Breast epithelium (tissue), 4 donors: ENCODE data around the gene MRAS. TPM values are rescaled to one million over a fixed set of nuclear protein-coding genes. Genes with fewer than 3 reads are reported as not detected.

Source experiments
- DNase-seq, 2 donors: peaks; one replicate each; pipeline ENCODE4 v3.0.0-alpha.2; 2019; ENCODE audit warnings: low spot score in 2 of 2
- H3K27ac ChIP-seq, 2 donors: fragments of 200-600 bp; sonication (generic) in 1 of 2; one replicate each; pipeline ENCODE4 v1.5.1; 2016 to 2019; ENCODE audit warnings: mild to moderate bottlenecking in 1 of 2
- H3K27me3 ChIP-seq, 2 donors: fragments of 200-600 bp; sonication (generic) in 1 of 2; one replicate each; pipeline versions ENCODE4 v1.5.1 to v1.6.0; 2017 to 2019; ENCODE audit warnings: control low read depth in 1 of 2, mild to moderate bottlenecking in 1 of 2
- H3K36me3 ChIP-seq: fragments of 200-600 bp; one replicate; pipeline ENCODE4 v1.5.1; 2019
- H3K4me1 ChIP-seq, 2 donors: fragments of 200-600 bp; sonication (generic); one replicate each; pipeline ENCODE4 v1.5.1; 2016 to 2019; ENCODE audit warnings: control low read depth in 1 of 2
- H3K4me3 ChIP-seq, 3 donors: fragments of 200-600 bp; sonication (generic); 1 replicate in 2 of 3; 2 replicates in 1 of 3; pipeline ENCODE4 v1.5.1; 2016 to 2019; ENCODE audit warnings: mild to moderate bottlenecking in 3 of 3, moderate library complexity in 2 of 3
- H3K9me3 ChIP-seq, 2 donors: fragments of 200-600 bp; sonication (generic) in 1 of 2; one replicate each; pipeline ENCODE4 v1.5.1; 2016 to 2019; ENCODE audit warnings: control low read depth in 1 of 2
- CTCF ChIP-seq, 3 donors: fragments of 450-650 bp; IDR thresholded peaks; one replicate each; pipeline ENCODE4 v1.5.1; 2016 to 2017; ENCODE audit warnings: antibody characterized with exemption in 3 of 3, mild to moderate bottlenecking in 3 of 3, moderate library complexity in 3 of 3
- POLR2A ChIP-seq: fragments of 450-650 bp; IDR thresholded peaks from one replicate; pipeline ENCODE4 v1.6.1; 2016; ENCODE audit warnings: antibody characterized with exemption, mild to moderate bottlenecking, moderate library complexity
- POLR2AphosphoS5 ChIP-seq, 3 donors: sonication (generic); formaldehyde crosslinking; IDR thresholded peaks; one replicate each; pipeline ENCODE4 v1.6.1; 2017; ENCODE audit warnings: antibody characterized with exemption in 3 of 3
- intact Hi-C: fragments of 100-400 bp; cut with DNase I; formaldehyde crosslinking; loops from one replicate; pipeline ENCODE4 v1.15.1; 2023; ENCODE audit warnings: low total_unique reads
- total RNA-seq, 3 donors: library from RNA; depleted of rRNA; stranded (reverse); fragments of >200 nt; gene quantifications; one replicate each; pipeline ENCODE4 v1.1.0, GENCODE V29; 2016

Gene MRAS
- total RNA-seq, 3 donors from 2014 or later: 39.0 to 157 (median 74.8) TPM

GRCh38 chr3:138432576-138433240 lies 84.3 kb downstream of the MRAS start:
- no peak overlapping the region for H3K27ac ChIP-seq
- intact Hi-C loops: no loop called here
- peaks cover 0 to 12% of the 10 kb centered on the region in 2 donors for H3K27me3 ChIP-seq
- no peaks in the 10 kb centered on the region for H3K36me3 ChIP-seq
- no peak for DNase-seq
- H3K4me3 ChIP-seq: no peak overlapping the region
- H3K9me3 ChIP-seq: no peaks in the 10 kb centered on the region
- TF ChIP-seq CTCF (IDR thresholded peaks at IDR 0.05) (no peak), POLR2AphosphoS5 (IDR thresholded peaks at IDR 0.05) (no peak), POLR2A (no peak)
- H3K4me1 ChIP-seq: no peaks in the 10 kb centered on the region

GRCh38 chr3:138433892-138434275 lies 85.5 kb downstream of the MRAS start:
- TF ChIP-seq POLR2A (no peak), CTCF (IDR thresholded peaks at IDR 0.05) (no peak), POLR2AphosphoS5 (IDR thresholded peaks at IDR 0.05) (no peak)
- intact Hi-C loops: no loop called here
- no peak overlapping the region for H3K27ac ChIP-seq
- no peaks in the 10 kb centered on the region for H3K36me3 ChIP-seq
- no peak for DNase-seq
- H3K4me1 ChIP-seq: no peaks in the 10 kb centered on the region
- peak overlapping the region; percentile 42 to 83 (median 63) for H3K4me3 ChIP-seq
- H3K9me3 ChIP-seq: no peaks in the 10 kb centered on the region
- peaks cover 0 to 12% of the 10 kb centered on the region in 2 donors for H3K27me3 ChIP-seq

DNA sequence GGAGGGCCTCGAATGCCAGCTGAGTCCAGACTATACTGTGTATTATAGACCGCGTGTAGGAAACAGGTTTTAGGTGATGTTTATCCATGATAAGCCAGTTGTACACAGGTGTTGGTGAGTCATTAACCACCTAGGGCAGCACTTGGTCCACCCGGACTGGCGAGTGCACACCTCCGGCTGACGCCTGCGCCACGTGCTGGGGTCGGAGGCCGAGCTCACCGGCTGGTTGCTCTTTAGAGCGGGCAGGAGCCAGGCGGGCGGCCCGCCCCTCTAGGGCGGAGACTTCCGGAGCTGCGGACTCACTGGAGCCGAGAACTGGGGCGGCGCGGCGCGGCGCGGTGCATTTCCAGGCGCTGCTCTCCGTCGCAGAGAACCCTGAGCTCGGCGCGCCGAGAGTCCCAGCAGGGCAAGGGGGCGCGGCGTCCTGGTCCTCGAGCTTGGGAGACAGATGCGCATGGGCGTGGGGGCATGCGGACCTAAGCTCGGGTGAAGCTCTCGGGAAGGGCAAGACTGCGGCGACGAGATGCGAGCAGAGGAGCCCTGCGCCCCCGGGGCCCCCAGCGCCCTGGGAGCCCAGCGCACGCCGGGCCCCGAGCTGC lies 86.0 kb downstream of the MRAS start, which contains the start of gene ESYT3:
Gene ESYT3, plus strand, starts transcription at position 341 of the 599 bp plus-strand sequence. Its CDS starts 183 bp downstream, at position 524.
- Histone ChIP-seq H3K4me1 (no peaks in the 10 kb centered on the region), H3K9me3 (no peaks in the 10 kb centered on the region), H3K27me3 (peaks cover 0 to 12% of the 10 kb centered on the region in 2 donors), H3K27ac (no peak within 1 kb of the TSS), H3K36me3 (no peaks in the 10 kb centered on the region), H3K4me3 (peak within 1 kb of the TSS; percentile 42 to 83 (median 63))
- peak; percentile 55 to 62 for DNase-seq
- peak in 1 of 3 donors; percentile 12 for TF ChIP-seq POLR2AphosphoS5 (IDR thresholded peaks at IDR 0.05)
- no peak for TF ChIP-seq CTCF (IDR thresholded peaks at IDR 0.05)
- intact Hi-C loops: no loop called here

GRCh38 chr3:138434875-138435772 lies 86.7 kb downstream of the MRAS start:
- Histone ChIP-seq H3K27ac (no peak overlapping the region), H3K9me3 (no peaks in the 10 kb centered on the region), H3K36me3 (no peaks in the 10 kb centered on the region), H3K4me3 (peak overlapping the region; percentile 42 to 83 (median 63)), H3K27me3 (peaks cover 0 to 12% of the 10 kb centered on the region in 2 donors), H3K4me1 (no peaks in the 10 kb centered on the region)
- intact Hi-C loops: no loop called here
- no peak for DNase-seq
- TF ChIP-seq CTCF (IDR thresholded peaks at IDR 0.05): no peak
